Medulla oblongata (tissue), 1 donor: ENCODE measurements around the gene TRIM14.
A peak's percentile ranks its signal among the peaks of the same experiment; 100 is the strongest.
"Not testable (repeated sequence)": the region's sequence is repeated elsewhere in the genome, so short reads cannot be mapped to it uniquely, and the experiment has no call there.

ENCODE experiments used
- DNase-seq: peaks from one replicate; pipeline ENCODE4 v3.0.0-alpha.2; 2015; ENCODE audit errors: extremely low spot score

Gene TRIM14

GRCh38 chr9:98108531-98109031 is 10.4 kb downstream of the TRIM14 start:
- DNase-seq: peak; percentile 58

DNA sequence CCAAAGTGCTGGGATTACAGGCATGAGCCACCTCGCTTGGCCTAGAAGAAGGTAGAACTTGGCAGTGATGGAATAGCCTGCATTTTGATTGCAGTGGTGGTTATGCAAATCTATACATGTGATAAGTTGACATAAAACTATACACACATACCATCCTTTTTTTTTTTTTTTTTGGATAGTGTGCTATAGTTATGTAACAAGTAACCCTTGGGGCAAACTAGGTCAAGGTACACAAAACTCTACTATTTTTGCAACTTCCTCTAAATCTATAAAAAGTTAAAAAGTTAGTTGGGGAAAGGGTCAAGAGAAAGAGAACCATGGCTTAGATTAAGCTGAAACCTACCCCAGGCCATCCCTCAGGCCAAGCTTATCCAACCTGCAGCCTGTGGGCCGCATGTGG is 11.1 kb downstream of the TRIM14 start:
- no peak for DNase-seq

DNA sequence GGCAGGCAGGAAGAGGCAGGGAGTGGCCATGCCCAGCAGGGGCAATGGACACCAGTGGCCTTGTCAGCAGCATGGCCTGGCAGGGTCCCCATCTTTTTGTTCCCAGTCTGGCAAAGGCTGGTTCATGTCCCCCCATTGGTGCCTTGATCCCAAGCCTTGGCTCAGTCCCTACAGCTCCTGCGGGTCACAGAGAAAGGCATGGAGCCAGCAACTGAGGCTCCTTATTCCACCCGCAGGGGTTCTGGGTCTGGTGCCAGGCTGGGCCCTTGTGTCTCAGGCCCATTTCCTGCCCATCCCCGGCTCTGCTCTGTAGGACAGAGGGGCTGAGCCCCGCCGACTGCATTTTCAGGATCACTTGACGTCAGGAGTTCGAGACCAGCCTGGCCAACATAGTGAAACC is 14.0 kb downstream of the TRIM14 start:
- no peak for DNase-seq

GRCh38 chr9:98104445-98104881 is 14.6 kb downstream of the TRIM14 start:
- DNase-seq: peak; percentile 28

DNA sequence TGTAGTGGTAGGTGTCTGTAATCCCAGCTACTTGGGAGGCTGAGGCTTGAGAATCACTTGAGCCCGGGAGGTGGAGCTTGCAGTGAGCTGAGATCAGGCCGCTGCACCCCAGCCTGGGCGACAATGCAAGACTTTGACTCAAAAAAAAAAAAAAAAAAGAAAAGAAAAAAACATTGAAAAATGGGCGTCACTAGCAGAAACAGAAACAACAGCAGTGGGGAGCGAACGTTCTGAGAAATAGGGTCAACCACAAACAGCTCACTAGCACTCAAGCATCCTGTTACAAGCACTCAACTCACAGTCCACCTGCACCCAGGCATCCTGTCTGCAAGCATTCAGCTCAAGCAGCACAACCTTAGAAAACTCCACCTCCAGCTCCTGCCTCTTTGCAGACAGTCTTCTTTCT is 17.2 kb downstream of the TRIM14 start:
- DNase-seq: no peak

DNA sequence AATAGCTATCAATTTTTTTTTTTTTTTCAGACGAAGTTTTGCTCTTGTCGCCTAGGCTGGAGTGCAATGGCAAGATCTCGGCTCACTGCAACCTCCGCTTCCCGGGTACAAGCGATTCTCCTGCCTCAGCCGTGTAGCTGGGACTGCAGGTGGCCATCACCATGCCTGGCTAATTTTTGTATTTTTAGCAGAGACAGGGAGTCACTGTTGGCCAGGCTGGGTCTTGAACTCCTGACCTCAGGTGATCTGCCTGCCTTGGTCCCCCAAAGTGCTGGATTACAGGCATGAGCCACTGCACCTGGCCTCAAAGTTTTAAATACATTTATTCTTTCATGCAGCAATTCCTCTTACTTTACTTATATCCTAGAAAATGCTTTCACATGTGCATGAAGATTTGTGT is 17.6 kb downstream of the TRIM14 start:
- DNase-seq: no peak

DNA sequence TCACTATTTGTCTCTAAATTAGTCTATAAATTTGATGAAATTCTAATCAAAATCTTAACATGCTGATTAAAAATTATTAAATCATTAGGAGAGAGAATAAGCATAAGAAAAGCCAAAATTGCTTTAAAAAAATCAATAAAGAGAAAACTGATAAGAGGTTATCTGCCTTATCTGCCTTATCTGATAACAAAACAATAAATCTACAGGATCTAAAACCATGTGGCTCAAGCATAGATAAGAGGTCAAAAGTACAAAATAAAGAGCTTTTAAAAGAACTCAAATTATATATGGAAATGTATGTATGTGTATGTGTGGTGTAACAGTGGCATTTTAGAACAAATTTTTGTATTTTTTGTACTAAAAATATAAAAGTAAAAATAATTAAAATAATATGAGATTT is 18.6 kb downstream of the TRIM14 start:
- no peak for DNase-seq

DNA sequence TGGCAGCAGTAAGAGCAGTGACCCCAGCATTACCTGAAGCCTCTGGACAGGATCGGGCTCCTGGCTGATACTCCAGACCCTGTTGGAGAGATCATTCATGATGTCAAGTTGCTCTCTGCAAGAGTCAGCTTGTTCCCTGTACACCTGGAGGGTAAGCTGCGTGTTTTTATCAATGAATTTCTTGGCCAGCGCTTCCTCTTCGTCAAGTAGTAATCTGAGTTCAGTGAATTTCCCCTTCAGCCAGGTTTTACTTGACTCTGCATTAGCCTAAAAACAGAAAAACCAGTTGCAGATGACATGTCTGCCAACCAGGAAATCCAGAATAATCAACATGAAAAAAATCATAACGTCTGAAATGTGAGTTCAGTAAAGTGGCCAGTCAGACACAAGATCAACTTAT is 19.1 kb downstream of the TRIM14 start:
- no peak for DNase-seq

DNA sequence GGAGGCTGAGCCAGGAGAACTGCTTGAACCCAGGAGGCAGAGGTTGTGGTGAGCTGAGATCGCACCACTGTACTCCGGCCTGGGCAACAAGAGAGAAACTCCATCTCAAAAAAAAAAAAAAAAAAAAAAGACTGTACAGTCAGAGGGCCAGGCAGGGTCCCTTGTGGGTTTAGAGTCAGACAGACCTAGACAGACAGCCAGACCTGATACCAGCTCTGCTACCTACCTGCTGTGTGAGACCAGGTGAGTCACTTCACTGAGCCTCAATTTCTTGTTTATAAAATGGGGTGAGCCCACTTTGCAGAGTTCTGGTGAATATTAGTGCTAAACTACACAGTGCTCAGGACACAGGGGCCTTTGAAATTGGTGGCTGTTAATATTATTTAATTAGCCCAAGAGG is 19.7 kb downstream of the TRIM14 start:
- no peak for DNase-seq

- peak; percentile 27 for DNase-seq
Measured at GRCh38 chr9:98097836-98098235, 21.2 kb downstream of the TRIM14 start.

DNA sequence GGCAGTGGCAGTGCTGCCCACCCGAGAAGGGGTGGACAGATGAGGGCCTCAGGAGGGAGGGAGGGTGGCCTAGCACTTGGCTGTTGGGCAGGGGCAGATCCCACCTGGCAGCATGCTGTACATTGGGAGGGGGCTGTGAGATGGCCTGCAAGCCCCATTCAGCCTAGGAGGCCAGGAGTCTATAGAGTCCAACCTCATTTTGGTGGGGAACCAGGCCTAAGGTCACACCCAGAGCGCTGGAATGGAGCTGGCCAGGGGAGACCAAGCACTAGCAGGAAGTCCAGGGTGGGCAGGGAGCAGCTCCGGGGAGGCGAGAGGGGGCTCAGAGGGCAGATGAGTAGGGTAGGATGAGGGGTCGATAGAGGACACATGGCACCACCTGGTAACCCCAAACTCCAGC is 22.9 kb downstream of the TRIM14 start:
- no peak for DNase-seq

- no peak for DNase-seq
Measured at GRCh38 chr9:98095401-98095800, 23.6 kb downstream of the TRIM14 start.

- no peak for DNase-seq
Measured at GRCh38 chr9:98094851-98095250, 24.2 kb downstream of the TRIM14 start.

- no peak for DNase-seq
Measured at GRCh38 chr9:98094316-98094715, 24.7 kb downstream of the TRIM14 start.

- no peak for DNase-seq
Measured at GRCh38 chr9:98092613-98092931, 26.4 kb downstream of the TRIM14 start.

DNA sequence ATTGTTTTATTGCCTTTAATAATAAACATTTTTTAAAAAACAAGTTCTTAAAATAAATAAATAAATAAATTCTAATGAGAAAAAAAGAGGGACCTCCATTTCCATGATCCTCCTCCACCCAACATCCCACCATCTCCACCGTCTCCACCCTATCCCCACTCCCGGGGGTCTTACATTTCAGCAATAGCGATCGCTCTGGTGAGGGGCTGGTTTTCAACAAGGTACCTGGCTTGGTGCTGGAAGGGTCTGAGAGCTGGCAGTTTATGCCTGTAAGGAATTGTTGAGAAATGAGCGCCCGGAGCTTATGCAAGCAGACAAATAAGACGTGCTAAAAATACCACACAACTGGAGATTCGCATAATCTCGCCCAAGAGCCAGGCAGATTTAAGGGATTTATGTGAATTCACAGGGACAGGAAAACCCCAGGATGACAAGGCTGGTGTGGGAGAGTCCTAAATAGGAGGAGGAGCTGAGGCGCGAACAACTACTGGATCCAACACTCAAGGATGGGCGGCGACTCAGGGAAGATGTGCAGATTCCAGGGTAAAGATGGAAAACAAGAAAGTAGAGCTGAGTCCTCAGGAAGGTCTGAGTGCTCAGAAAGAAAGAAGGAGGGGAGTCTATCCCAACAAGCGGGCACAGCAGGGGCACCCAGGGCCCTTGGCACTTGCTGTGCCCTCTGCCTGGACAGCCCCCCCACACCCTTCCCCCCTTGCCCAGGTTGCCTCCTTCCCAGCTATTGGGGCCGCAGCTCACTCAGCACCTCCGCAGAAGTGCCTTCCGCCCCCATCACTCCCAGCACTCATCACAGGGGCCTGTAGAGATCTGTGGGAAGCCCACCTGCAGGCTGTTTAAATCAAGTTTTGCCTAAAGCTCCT is 27.0 kb downstream of the TRIM14 start:
- no peak for DNase-seq

DNA sequence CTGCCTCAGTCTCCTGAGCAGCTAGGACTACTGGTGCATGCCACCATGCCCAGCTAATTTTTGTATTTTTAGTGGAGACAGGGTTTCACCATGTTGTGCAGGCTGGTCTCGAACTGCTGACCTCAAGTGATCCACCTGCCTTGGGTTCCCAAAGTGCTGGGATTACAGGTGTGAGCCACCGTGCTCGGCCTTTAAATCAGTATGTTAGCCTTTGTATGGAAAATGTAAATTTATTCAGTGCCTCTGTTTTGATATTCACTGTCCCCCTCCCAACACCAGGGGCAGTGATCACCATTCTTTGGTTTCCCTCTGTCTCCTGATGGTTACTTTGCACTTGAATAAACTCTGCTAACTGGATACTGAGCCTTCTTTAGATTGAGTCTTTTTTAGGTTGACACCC is 28.3 kb downstream of the TRIM14 start:
- DNase-seq: not testable (repeated sequence)

GRCh38 chr9:98087420-98088354 is 31.3 kb downstream of the TRIM14 start:
- DNase-seq: no peak

- no peak for DNase-seq
Measured at GRCh38 chr9:98086461-98086860, 32.6 kb downstream of the TRIM14 start.

- no peak for DNase-seq
Measured at GRCh38 chr9:98085944-98086343, 33.1 kb downstream of the TRIM14 start.

- DNase-seq: no peak
Measured at GRCh38 chr9:98085058-98085457, 34.0 kb downstream of the TRIM14 start.

DNA sequence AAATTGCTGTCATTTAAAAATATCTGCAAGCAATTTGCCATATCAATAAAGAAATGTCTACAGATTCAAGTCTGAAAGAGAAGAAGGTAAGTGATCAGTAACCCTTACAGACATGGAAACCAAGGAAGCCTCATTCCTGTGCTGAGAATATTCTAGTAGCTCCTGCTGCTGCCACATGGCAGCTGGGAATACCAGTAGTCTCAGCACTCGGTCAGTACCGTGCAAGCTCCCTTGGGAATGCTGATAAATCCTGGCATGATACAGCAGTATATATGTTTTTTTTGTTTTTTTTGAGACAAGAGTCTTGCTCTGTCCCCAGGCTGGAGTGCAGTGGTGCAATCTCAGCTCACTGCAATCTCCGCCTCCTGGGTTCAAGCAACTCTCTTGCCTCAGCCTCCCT is 34.6 kb downstream of the TRIM14 start:
- no peak for DNase-seq
